Central memory CD8-positive, alpha-beta T cell (primary cell): Measurements from ENCODE around the gene FBN3.

Source experiments
- ATAC-seq: fragments of 150-1000 bp; cut with Tn5 transposase; replicated peaks from 2 replicates; pipeline ENCODE4 v1.10.0; 2022; ENCODE audit warnings: mild to moderate bottlenecking, moderate FRiP score, moderate number of reproducible peaks; ENCODE audit not compliant: poor library complexity, severe bottlenecking; ENCODE audit errors: extremely low read depth
- DNase-seq, 2 donors: peaks; one replicate each; pipeline ENCODE4 v3.0.0; 2021; ENCODE audit warnings: low spot score in 2 of 2
- H3K27ac Mint-ChIP-seq: one replicate; pipeline ENCODE4 v1.8.0; 2022; ENCODE audit warnings: low read depth, mild to moderate bottlenecking, moderate library complexity, mixed read lengths
- H3K27me3 Mint-ChIP-seq: one replicate; pipeline ENCODE4 v1.8.0; 2022; ENCODE audit warnings: mixed read lengths
- H3K36me3 Mint-ChIP-seq: one replicate; pipeline ENCODE4 v1.8.0; 2022; ENCODE audit warnings: mild to moderate bottlenecking, moderate library complexity, mixed read lengths; ENCODE audit not compliant: insufficient read depth
- H3K4me1 Mint-ChIP-seq: one replicate; pipeline ENCODE4 v1.8.0; 2022; ENCODE audit warnings: mixed read lengths
- H3K4me3 Mint-ChIP-seq: one replicate; pipeline ENCODE4 v1.8.0; 2022; ENCODE audit warnings: mild to moderate bottlenecking, moderate library complexity, mixed read lengths
- H3K9me3 Mint-ChIP-seq: one replicate; pipeline ENCODE4 v1.8.0; 2022; ENCODE audit warnings: mixed read lengths

Gene FBN3

DNA sequence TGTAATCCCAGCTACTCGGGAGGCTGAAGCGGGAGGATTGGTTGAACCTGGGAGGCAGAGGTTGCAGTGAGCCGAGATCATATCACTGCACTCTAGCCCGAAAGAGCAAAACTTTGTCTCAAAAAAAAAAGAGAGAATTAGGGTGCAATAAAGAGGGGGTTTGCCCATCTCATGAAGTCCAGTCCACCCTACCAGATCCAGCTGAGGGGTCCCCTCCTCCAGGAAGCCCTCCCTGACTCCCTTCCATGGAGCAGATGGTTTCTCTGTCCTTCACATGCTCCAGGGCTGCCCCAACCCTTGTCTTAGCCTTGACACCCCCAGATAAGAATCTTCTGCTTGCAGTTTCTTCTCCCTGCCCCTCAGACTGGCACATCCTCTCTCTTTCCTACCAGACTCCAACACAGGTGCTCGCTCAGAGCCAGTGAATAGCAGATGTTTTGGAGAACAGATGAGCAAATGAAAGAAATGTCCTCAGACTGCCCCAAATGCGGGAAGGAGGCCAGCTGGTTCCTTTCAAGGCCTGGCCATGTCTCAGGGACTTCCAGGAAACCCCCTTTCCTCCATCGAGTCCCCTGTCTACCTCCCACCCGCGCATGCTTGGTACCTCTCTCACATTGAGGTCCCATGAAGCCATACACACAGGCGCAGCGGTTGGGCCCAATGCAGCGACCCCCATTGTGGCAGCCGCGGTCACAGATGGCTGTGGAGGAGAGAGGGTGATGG, 5.0 kb downstream of the FBN3 start:
- peaks cover 3% of the 10 kb centered on the region for H3K36me3 Mint-ChIP-seq
- ATAC-seq (no peak), DNase-seq (no peak)
- H3K9me3 Mint-ChIP-seq, result no peaks in the 10 kb centered on the region
- peaks cover 59% of the 10 kb centered on the region for H3K27me3 Mint-ChIP-seq
- no peak overlapping the region for H3K27ac Mint-ChIP-seq
- no peaks in the 10 kb centered on the region for H3K4me1 Mint-ChIP-seq
- no peak overlapping the region for H3K4me3 Mint-ChIP-seq

DNA sequence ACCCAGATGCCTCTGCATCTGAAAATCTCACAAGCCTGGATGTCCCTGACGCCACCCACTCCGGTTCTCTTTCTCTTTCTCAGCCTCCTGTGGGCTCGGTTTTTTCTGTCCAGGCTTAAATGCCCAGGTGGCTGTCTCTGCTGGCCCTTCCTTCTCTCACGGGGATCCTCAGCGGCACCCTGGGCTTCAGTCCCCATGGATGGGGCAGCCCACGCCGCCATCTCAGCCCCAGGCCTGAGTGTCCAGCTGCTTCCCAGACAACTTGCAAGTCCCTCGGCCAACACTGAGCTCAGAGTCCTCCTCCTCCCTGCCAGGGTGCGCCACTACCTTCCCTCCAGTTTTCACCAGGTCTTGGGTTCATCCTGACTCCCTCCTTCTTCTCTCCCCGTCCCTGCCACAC, 6.4 kb downstream of the FBN3 start:
- H3K27ac Mint-ChIP-seq, result no peak overlapping the region

DNA sequence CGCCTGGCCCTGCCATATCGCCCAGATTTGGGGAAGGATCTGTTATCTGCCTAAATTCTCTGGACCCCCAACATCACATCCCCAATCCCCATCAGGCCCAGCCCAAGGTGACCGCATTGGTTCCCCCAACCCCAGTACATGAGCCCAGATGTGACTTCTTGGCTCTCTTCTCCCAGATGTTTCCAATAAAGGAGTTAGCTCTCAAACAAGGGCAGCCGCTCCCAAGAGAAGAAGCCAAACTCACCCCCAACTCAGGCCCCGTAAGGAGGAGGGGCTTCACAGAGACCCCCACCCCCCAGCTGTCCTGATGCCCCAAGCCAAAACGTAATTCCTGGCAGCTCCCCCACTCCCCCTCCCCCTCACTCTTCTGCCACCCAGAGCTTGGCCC, 6.9 kb downstream of the FBN3 start:
- no peaks in the 10 kb centered on the region for H3K4me1 Mint-ChIP-seq
- H3K4me3 Mint-ChIP-seq, result no peak overlapping the region
- no peaks in the 10 kb centered on the region for H3K36me3 Mint-ChIP-seq
- H3K9me3 Mint-ChIP-seq, result no peaks in the 10 kb centered on the region
- DNase-seq, result no peak
- peaks cover 45% of the 10 kb centered on the region for H3K27me3 Mint-ChIP-seq
- no peak overlapping the region for H3K27ac Mint-ChIP-seq
- ATAC-seq, result no peak

More for the DNA sequence above, 6.4 kb downstream of the FBN3 start:
- ATAC-seq, result no peak
- Mint-ChIP-seq H3K4me3 (no peak overlapping the region), H3K36me3 (no peaks in the 10 kb centered on the region), H3K27me3 (peaks cover 51% of the 10 kb centered on the region), H3K4me1 (no peaks in the 10 kb centered on the region), H3K9me3 (no peaks in the 10 kb centered on the region)
- DNase-seq, result no peak

DNA sequence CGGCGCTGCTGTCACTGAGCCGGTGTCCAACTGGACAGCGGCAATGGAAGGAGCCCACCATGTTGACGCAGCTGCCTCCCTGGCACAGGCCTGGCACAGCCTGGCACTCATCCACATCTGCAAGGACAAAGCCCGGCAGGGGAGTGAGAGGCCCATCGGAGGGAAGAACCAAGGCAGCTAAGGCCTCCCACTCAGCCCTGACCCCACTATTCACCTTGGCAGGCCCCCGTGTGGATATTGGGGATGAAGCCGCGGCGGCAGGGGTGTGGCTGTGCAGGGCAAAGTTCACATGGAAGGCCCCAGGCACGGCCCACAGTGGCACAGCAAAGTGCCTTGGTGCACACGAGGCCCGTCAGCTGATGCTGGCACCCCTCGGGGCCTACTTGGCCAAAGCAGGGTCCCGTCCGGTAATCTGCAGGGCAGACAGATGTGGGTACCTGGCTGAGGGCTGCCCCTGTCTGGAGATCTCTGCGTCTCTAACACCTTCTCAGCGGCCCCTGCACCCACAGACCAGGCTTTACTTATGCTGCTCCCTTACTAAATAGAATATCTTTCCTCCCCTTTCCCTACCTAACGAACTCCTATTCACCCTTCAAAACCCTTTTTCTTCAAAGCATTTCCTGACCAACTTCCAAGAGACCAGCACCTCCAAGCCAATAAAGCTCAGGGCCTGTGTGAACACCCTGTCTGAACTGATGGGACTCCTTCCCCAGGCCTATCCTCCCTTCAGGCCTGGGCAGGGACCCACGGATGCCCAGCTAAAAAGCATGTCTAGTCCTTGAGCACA, 7.5 kb downstream of the FBN3 start:
- Mint-ChIP-seq H3K27me3 (peaks cover 40% of the 10 kb centered on the region), H3K27ac (no peak overlapping the region), H3K4me1 (no peaks in the 10 kb centered on the region), H3K36me3 (no peaks in the 10 kb centered on the region), H3K4me3 (no peak overlapping the region), H3K9me3 (no peaks in the 10 kb centered on the region)
- DNase-seq (no peak), ATAC-seq (no peak)

DNA sequence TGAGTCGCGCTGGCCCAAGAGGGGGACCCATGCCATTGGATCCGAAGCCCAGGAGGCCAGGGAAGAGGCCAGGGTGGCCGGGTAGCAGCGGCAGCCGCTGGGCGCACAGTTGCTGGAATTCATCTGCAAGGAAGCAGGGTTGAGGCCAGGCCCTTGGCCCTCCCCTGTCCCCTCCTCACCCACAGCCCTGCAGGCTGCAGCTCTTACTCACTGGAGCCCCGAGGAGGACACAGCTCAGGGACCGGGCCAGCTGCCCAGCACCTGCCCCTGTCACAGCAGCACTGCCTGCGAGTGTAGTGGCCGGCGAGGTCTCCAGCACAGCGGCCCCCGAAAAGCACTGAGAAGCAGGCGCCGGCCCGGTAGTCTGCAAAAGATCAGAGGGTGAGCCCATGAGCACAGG, 11.2 kb downstream of the FBN3 start:
- Mint-ChIP-seq H3K4me3 (no peak overlapping the region), H3K27me3 (peaks cover 9% of the 10 kb centered on the region), H3K9me3 (no peaks in the 10 kb centered on the region), H3K4me1 (no peaks in the 10 kb centered on the region), H3K27ac (no peak overlapping the region), H3K36me3 (no peaks in the 10 kb centered on the region)
- no peak for DNase-seq
- no peak for ATAC-seq

DNA sequence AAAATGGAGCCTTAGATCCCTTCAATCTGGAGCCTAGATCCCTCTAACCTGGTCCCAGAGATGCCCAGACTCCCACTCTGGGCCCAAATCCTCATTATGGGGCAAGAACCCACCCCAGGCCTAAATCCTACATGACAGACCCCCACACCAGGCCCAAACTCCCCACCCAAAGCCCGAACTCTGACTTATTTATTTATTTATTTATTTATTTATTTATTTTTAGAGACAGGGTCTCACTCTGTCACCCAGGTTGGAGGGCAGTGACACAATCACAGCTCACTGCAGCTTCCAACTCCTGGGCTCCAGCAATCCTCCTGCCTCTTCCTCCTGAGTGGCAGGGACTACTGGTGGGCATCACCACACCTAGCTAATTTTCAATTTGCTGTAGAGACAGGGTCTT, 12.0 kb downstream of the FBN3 start:
- no peaks in the 10 kb centered on the region for H3K4me1 Mint-ChIP-seq
- DNase-seq (no peak), ATAC-seq (no peak)
- H3K9me3 Mint-ChIP-seq, result no peaks in the 10 kb centered on the region
- H3K27me3 Mint-ChIP-seq, result peaks cover 1% of the 10 kb centered on the region
- H3K27ac Mint-ChIP-seq, result no peak overlapping the region
- no peaks in the 10 kb centered on the region for H3K36me3 Mint-ChIP-seq
- H3K4me3 Mint-ChIP-seq, result no peak overlapping the region

DNA sequence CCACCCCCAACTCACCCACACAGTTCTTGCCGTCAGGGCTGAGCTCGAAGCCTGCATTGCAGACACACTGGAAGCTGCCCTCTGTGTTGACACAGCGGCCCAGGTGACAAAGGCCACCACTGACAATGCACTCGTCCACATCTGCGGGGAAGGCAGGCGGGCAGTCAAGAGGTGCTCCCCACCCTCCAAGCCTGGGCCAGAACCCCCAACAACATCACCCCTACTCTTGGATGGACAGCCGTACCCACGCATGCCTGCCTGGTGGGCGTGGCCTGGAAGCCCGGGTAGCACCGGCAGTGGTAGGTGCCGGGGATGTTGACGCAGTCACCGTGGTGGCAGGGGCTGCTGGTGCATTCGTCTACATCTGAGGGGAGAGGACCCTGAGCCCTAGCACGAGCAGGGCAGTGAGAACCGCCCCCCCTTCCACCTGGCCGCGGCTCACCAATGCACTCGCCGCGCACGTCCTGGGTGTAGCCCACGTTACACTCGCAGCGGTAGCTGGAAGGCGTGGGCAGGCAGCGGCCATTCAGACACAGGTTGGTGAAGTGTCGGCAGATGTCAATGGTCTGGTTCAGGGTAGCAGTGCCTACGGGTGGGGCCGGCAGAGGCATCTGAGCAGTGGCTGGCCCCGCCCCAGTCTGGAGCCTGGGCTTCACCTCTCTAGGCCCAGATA, 13.3 kb downstream of the FBN3 start:
- Mint-ChIP-seq H3K4me1 (no peaks in the 10 kb centered on the region), H3K27ac (no peak overlapping the region), H3K27me3 (peaks cover 11% of the 10 kb centered on the region), H3K4me3 (no peak overlapping the region), H3K36me3 (no peaks in the 10 kb centered on the region), H3K9me3 (no peaks in the 10 kb centered on the region)
- DNase-seq, result no peak
- ATAC-seq, result no peak

DNA sequence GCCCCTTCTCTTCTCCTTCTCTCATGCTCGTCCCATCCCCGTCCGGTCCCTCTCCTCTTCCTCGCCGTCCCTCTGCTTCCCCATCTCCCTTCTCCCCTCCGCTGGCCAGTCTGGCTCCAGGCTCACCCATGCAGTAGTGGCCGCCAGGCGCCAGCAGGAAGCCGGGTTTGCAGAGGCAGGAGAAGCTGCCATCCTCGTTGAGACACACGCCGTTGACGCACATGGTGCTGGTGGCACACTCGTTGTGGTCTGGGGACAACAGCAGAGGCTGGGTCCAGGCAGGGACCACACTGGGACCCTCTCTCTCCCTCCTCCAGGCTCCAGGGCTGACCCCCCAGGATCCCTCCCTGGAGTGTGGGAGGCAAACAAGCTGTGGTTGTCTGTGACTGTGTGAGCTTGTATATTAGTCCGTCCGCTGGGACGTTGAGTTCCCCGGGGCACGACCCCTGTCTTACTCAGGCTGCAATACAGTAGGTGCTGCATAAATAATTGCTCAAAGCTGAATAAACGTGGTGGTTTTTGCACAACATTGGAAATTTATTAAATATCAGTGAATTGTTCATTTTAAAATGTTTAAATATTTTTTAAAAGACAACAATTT, 16.4 kb downstream of the FBN3 start:
- Mint-ChIP-seq H3K27ac (no peak overlapping the region), H3K36me3 (no peaks in the 10 kb centered on the region), H3K4me1 (no peaks in the 10 kb centered on the region), H3K27me3 (peaks cover 11% of the 10 kb centered on the region), H3K9me3 (no peaks in the 10 kb centered on the region), H3K4me3 (no peak overlapping the region)
- ATAC-seq (no peak), DNase-seq (no peak)

DNA sequence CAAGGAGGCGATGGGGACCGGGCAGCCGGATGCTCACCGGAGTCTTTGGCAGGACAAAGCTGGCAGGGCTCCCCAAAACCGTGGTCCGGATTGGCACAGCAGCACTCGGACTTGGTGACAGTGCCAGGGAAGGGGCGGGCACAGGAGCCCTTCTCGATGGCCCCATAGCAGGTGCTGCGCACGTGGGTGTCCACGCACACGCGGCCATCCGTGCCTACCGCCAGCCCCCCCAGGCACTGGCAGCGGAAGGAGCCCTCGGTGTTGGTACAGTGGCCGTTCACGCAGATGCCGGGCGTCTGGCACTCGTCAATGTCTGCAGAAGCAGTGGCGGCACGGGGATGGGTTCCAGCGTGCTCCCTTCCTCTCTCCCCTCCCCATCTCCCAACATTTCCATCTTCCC, 17.9 kb downstream of the FBN3 start:
- ATAC-seq (no peak), DNase-seq (no peak)
- no peak overlapping the region for H3K4me3 Mint-ChIP-seq
- H3K36me3 Mint-ChIP-seq, result no peaks in the 10 kb centered on the region
- H3K27ac Mint-ChIP-seq, result no peak overlapping the region
- no peaks in the 10 kb centered on the region for H3K4me1 Mint-ChIP-seq
- peaks cover 11% of the 10 kb centered on the region for H3K27me3 Mint-ChIP-seq
- H3K9me3 Mint-ChIP-seq, result no peaks in the 10 kb centered on the region

DNA sequence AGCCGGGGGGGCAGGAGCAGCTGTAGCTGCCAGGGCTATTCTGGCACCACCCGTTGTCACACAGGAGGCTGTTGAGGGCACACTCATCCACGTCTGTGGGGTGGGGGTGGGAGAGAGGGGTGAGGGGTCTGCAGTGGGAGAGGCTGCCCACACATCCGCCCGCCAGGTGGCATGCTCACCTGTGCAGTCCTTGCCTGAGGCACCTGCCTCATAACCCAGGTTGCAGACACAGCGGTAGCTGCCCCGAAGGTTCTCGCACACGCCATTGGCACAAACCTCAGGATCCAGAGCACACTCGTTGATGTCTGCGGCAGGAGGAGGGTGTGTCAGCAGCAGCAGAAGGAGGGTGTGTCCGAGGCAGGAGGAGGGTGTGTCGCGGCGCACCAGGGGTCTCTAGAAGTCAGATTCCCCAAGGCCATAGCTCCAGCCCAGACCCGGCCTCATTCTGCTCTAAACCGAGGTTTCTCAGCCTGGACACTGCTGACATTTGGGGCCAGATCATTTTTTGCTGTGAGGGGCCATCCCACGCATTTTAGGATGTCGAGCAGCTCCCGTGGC, 20.3 kb downstream of the FBN3 start:
- no peak for ATAC-seq
- DNase-seq, result no peak
- H3K4me1 Mint-ChIP-seq, result no peaks in the 10 kb centered on the region
- H3K36me3 Mint-ChIP-seq, result no peaks in the 10 kb centered on the region
- no peak overlapping the region for H3K4me3 Mint-ChIP-seq
- H3K27me3 Mint-ChIP-seq, result peaks cover 22% of the 10 kb centered on the region
- no peaks in the 10 kb centered on the region for H3K9me3 Mint-ChIP-seq
- no peak overlapping the region for H3K27ac Mint-ChIP-seq

DNA sequence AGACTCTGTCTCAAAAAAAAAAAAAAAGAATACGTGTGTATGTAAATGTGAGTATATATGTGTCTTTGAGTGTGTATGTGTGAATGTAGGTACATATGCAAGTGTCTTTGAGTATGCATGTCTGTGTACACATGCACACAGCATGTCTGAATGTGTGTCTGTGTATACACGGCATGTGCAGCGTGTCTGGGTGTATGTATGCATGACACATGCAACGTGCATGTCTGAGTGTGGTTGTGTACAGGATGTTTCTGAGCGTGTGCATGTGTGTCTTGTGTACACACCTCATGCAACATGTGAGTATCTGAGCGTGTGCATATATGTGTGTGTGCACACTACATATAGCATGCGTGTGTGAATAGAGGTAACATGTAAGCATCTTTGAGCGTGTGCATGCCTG, 20.8 kb downstream of the FBN3 start:
- Mint-ChIP-seq H3K27me3 (peaks cover 27% of the 10 kb centered on the region), H3K27ac (no peak overlapping the region), H3K36me3 (no peaks in the 10 kb centered on the region), H3K4me3 (no peak overlapping the region), H3K4me1 (no peaks in the 10 kb centered on the region), H3K9me3 (no peaks in the 10 kb centered on the region)
- DNase-seq (no peak), ATAC-seq (no peak)

DNA sequence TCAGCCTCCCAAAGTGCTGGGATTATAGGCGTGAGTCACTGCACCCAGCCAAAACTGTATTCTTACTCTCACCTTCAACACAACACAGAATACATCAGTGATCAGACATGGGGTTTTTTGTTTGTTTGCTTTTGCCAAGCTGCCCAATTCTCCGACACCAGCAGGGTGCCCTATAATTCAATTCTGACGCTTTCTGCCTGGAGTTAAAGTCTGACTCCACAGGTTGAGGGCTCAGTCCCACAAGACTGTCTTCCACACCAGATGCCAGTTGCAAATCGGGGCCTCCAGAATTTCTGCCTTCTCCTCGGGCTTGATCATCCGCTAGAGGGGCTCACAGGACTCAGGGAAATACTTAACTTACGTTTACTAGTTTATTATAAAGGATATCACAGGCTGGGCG, 22.1 kb downstream of the FBN3 start:
- H3K27ac Mint-ChIP-seq, result no peak overlapping the region
- H3K4me1 Mint-ChIP-seq, result no peaks in the 10 kb centered on the region
- H3K4me3 Mint-ChIP-seq, result no peak overlapping the region
- DNase-seq, result no peak
- no peaks in the 10 kb centered on the region for H3K9me3 Mint-ChIP-seq
- peaks cover 29% of the 10 kb centered on the region for H3K27me3 Mint-ChIP-seq
- ATAC-seq, result no peak
- no peaks in the 10 kb centered on the region for H3K36me3 Mint-ChIP-seq
